Bronchial epithelial cell (primary cell): ENCODE results near the gene ABHD11. TPM values are rescaled to one million over a fixed set of nuclear protein-coding genes. Genes with fewer than 3 reads are reported as not detected.

Experiments
- DNase-seq: peaks from one replicate; pipeline ENCODE4 v3.0.0-alpha.2; 2010; ENCODE audit warnings: low read depth
- FAIRE-seq: peaks from 2 replicates; lab custom pipeline; 2011; peaks lifted over from hg19 to GRCh38; lab: Jason Lieb, UNC
- H3K27me3 ChIP-seq: 2 replicates; pipeline ENCODE4 v1.5.1; 2011; ENCODE audit warnings: low read length; ENCODE audit not compliant: control insufficient read depth, insufficient read depth
- H3K36me3 ChIP-seq: 2 replicates; pipeline ENCODE4 v1.5.1; 2011; ENCODE audit warnings: low read length; ENCODE audit not compliant: control insufficient read depth, insufficient read depth
- H3K4me3 ChIP-seq: 2 replicates; pipeline ENCODE4 v1.5.1; 2011; ENCODE audit warnings: mild to moderate bottlenecking, low read depth, low read length, control low read depth
- total RNA-seq: library from RNA; depleted of rRNA; stranded (reverse); fragments of >200 nt; gene quantifications from 2 replicates; pipeline ENCODE4 v1.2.1, GENCODE V29; 2014
- TF ChIP-seq, protein P1 (sequence below): IDR thresholded peaks from 2 replicates; pipeline ENCODE4 v1.5.1; 2011; ENCODE audit warnings: mild to moderate bottlenecking, moderate library complexity, low read length, control low read depth, inconsistent platforms; ENCODE audit not compliant: insufficient read depth, severe bottlenecking

ABHD11 gene
- total RNA-seq, 1 donor from 2014 or later, result 7.1 TPM

DNA sequence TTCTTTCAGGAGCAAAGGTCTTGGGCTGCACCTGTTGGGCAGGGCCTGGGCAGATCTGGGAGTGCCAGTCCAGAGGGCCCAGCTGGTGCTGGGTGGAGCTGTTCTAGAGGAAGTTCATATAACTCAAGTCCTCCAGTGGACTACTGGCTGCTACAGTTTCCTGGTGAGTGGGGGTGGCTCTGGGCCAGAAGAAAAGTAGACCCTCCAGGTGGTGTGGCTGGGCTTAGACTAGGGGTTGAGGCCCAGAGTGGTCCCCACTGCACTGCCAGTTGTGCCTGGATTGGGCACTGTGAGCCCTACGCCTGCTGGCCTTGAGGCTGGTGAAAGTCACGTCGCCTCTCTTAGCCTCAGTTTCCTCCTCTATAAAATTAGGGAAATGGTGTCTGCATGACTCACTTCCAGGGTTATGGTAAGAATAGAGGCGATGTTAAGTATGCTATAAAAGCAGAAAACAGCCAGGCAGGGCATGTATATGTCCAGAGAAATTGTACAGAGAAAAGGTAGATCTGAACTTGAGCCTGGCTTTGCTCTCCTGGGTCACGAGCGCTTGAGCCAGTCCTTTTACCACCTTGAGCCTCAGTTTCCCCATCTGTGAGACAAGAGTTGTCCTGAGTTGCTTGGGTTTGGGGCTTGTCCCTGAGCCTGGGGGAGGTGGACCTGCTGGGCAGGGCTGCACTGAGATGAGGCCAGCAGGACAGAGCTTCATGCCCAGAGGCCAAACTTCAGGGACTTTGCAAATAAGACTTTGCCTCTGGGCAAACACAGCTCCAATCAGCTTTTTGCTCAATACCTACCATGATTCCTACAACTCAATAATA is 35.3 kb upstream of the ABHD11 start:
- DNase-seq (no peak), FAIRE-seq (no peak)
- TF ChIP-seq, protein P1, sequence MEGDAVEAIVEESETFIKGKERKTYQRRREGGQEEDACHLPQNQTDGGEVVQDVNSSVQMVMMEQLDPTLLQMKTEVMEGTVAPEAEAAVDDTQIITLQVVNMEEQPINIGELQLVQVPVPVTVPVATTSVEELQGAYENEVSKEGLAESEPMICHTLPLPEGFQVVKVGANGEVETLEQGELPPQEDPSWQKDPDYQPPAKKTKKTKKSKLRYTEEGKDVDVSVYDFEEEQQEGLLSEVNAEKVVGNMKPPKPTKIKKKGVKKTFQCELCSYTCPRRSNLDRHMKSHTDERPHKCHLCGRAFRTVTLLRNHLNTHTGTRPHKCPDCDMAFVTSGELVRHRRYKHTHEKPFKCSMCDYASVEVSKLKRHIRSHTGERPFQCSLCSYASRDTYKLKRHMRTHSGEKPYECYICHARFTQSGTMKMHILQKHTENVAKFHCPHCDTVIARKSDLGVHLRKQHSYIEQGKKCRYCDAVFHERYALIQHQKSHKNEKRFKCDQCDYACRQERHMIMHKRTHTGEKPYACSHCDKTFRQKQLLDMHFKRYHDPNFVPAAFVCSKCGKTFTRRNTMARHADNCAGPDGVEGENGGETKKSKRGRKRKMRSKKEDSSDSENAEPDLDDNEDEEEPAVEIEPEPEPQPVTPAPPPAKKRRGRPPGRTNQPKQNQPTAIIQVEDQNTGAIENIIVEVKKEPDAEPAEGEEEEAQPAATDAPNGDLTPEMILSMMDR, result no peak
- Histone ChIP-seq H3K4me3 (no peak overlapping the region), H3K27me3 (peaks cover 7% of the 10 kb centered on the region), H3K36me3 (no peaks in the 10 kb centered on the region)

- TF ChIP-seq, protein P1, result no peak
- FAIRE-seq (no peak), DNase-seq (no peak)
- H3K27me3 ChIP-seq, result peaks cover 7% of the 10 kb centered on the region
- H3K36me3 ChIP-seq, result no peaks in the 10 kb centered on the region
- no peak overlapping the region for H3K4me3 ChIP-seq
Observed at GRCh38 chr7:73770860-73771670, 32.5 kb upstream of the ABHD11 start.

DNA sequence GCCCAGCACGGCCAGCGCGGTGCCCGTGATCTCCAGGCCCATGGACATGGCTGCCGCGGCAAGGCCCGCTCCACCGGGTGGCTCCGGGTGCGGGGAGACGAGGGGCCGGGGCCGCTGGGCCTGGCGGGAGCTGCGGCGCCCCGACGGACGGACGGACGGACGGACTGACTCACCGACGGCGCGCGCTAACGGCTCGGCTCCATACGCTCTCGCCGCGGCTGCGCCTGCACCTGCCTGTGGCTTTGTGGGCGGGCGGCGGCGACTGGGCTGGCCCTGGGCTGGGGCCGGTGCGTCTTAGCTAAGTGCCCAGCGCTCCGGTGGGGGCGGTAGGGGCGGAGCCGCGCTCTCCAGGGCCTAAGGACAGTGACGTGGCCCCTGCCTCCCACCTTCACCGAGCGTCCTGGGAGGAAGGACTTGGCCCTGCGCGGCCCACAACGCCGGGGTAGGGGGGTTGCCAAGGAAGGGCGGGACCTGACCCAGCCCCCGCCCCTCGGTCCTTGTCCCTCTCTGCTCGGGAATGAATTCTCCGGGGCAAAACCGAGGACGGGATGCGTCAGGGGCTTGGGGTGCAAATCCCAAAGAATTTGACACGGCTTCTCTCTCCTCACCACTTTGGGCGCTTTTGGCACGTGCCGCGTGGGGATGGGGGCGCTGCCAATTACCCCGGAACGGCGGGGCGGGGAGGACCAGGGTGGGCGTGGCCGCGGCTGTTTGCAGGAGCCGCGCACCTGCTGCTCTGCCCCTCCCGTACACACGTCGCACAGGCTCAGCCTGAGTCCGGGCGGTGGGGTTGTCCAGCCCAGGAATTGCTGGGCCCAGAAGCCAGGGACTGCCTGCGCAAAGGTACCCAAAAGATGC is 31.6 kb upstream of the ABHD11 start, which contains the start of gene CLDN3:
CLDN3 (minus strand) TSS at position 269 of the 858 bp plus-strand sequence; CDS start at position 48, 221 bp downstream.
- Histone ChIP-seq H3K36me3 (no peaks in the 10 kb centered on the region), H3K4me3 (no peak within 1 kb of the TSS), H3K27me3 (peaks cover 7% of the 10 kb centered on the region)
- TF ChIP-seq, protein P1, result no peak
- FAIRE-seq (no peak), DNase-seq (no peak)

DNA sequence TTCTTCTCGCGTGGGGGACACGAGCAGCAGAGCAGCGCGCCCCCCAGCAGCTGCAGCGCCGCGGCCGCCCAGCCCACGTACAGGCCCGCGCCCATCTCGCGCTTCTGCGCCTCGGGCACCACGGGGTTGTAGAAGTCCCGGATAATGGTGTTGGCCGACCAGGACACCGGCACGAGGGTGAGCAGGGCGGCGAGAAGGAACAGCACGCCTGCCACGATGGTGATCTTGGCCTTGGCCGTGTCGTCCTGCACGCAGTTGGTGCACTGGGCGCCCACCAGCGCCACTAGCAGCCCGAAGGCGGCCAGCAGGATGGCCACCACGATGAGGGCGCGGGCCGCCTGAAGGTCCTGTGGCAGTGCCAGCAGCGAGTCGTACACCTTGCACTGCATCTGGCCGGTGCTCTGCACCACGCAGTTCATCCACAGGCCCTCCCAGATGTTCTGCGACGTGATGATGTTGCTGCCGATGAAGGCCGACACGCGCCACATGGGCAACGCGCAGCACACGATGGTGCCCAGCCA is 30.9 kb upstream of the ABHD11 start:
- H3K4me3 ChIP-seq, result no peak overlapping the region
- FAIRE-seq (no peak), DNase-seq (no peak)
- H3K27me3 ChIP-seq, result peaks cover 7% of the 10 kb centered on the region
- TF ChIP-seq, protein P1, result no peak
- no peaks in the 10 kb centered on the region for H3K36me3 ChIP-seq
